HCT116 (cell line): ENCODE results near the gene UBR2. TPM values are rescaled to one million over a fixed set of nuclear protein-coding genes. Genes with fewer than 3 reads are reported as not detected.
"Not testable (repeated sequence)": the region's sequence is repeated elsewhere in the genome, so short reads cannot be mapped to it uniquely, and the experiment has no call there.

Source experiments
- ATAC-seq: fragments of 200-7000 bp; cut with Tn5 transposase; 2 replicates; pipeline ENCODE4 v1.9.1; 2020; ENCODE audit warnings: mild to moderate bottlenecking, moderate library complexity
- BruUV-seq: library from RNA; stranded (reverse); fragments of 400-500 nt; replicated peaks from 2 replicates; lab custom pipeline; 2021; lab: Mats Ljungman, UMichigan
- CTCF ChIA-PET: fragments of 300-600 bp; sonication (Branson Sonifier 250); formaldehyde crosslinking; loops from one replicate; lab custom pipeline; 2021; ENCODE audit warnings: antibody characterized with exemption; lab: Charles Lee
- POLR2A ChIA-PET: fragments of 300-600, 350-600 bp; sonication (Branson Sonifier 250); formaldehyde crosslinking; loops from one replicate; lab custom pipeline; 2021; ENCODE audit warnings: antibody characterized with exemption; lab: Charles Lee
- RAD21 ChIA-PET, 2 experiments: fragments of 300-600 bp; sonication (Branson Sonifier 250); formaldehyde crosslinking; loops; one replicate each; lab custom pipeline; 2023; ENCODE audit warnings: low total read pairs in 2 of 2; ENCODE audit not compliant: uncharacterized antibody in 2 of 2, unreplicated experiment in 2 of 2, low non-redundant PET in 1 of 2; lab: Charles Lee
- DNase-seq: peaks from one replicate; pipeline ENCODE4 v3.0.0-alpha.2; 2010; ENCODE audit warnings: low read depth, low spot score
- H2AFZ ChIP-seq: fragments of 200-600 bp; shearing (Covaris generic), sonication (generic); 2 replicates; pipeline ENCODE4 v1.6.1; 2017; ENCODE audit warnings: low read depth, mixed run types, mixed read lengths, antibody characterized with exemption, low read length; ENCODE audit not compliant: poor library complexity, severe bottlenecking
- H3K27ac ChIP-seq: 2 replicates; pipeline ENCODE4 v1.5.1; 2012; ENCODE audit warnings: low read depth, low read length
- H3K27me3 ChIP-seq: fragments of 200-600 bp; sonication (generic); 2 replicates; pipeline ENCODE4 v1.6.1; 2016; ENCODE audit warnings: mixed run types, low read length, mixed read lengths; ENCODE audit not compliant: insufficient read depth
- H3K36me3 ChIP-seq, 2 experiments: fragments of 200-500 bp in 1 of 2; fragments of 200-600 bp in 1 of 2; sonication (Bioruptor generic) in 1 of 2; sonication (generic) in 1 of 2; 2 replicates each; pipeline versions ENCODE4 v1.5.1 to v1.6.1; 2014 to 2016; ENCODE audit warnings: low read length in 2 of 2, inconsistent platforms in 1 of 2, mixed read lengths in 1 of 2, mixed run types in 1 of 2; ENCODE audit not compliant: insufficient read depth in 2 of 2, control insufficient read depth in 1 of 2
- H3K4me1 ChIP-seq, 2 experiments: fragments of 200-600 bp in 1 of 2; sonication (generic) in 1 of 2; 2 replicates each; pipeline versions ENCODE4 v1.5.1 to v1.6.1; 2012 to 2017; ENCODE audit warnings: low read length in 2 of 2, inconsistent platforms in 1 of 2, mild to moderate bottlenecking in 1 of 2, mixed read lengths in 1 of 2, mixed run types in 1 of 2, moderate library complexity in 1 of 2; ENCODE audit not compliant: insufficient read depth in 2 of 2, control insufficient read depth in 1 of 2
- H3K4me2 ChIP-seq: fragments of 200-600 bp; sonication (generic); 2 replicates; pipeline ENCODE4 v1.6.1; 2017; ENCODE audit warnings: mixed run types, low read length, mixed read lengths
- H3K4me3 ChIP-seq, 2 experiments: fragments of 200-600 bp in 1 of 2; sonication (generic) in 1 of 2; replicated peaks in 1 of 2; 2 replicates each; pipeline ENCODE4 v1.5.1; 2011 to 2016; ENCODE audit warnings: low read length in 2 of 2, control low read depth in 1 of 2, low read depth in 1 of 2, mild to moderate bottlenecking in 1 of 2, mixed read lengths in 1 of 2, mixed run types in 1 of 2
- H3K79me2 ChIP-seq: fragments of 200-600 bp; sonication (generic); 2 replicates; pipeline ENCODE4 v1.6.1; 2017; ENCODE audit warnings: mild to moderate bottlenecking, mixed run types, low read length, moderate library complexity, mixed read lengths; ENCODE audit not compliant: insufficient read depth
- H3K9ac ChIP-seq: fragments of 200-600 bp; sonication (generic); 2 replicates; pipeline ENCODE4 v1.6.1; 2016; ENCODE audit warnings: low read length, mixed read lengths
- H3K9me2 ChIP-seq: fragments of 200-600 bp; sonication (generic), shearing (Covaris generic); 2 replicates; pipeline ENCODE4 v1.6.1; 2017; ENCODE audit warnings: mixed run types, mild to moderate bottlenecking, moderate library complexity; ENCODE audit not compliant: insufficient read depth
- H3K9me3 ChIP-seq, 2 experiments: fragments of 200-500 bp in 1 of 2; fragments of 200-600 bp in 1 of 2; sonication (Bioruptor generic) in 1 of 2; sonication (generic) in 1 of 2; 2 replicates each; pipeline ENCODE4 v1.6.1; 2014 to 2017; ENCODE audit warnings: low read length in 2 of 2, mixed read lengths in 2 of 2, inconsistent platforms in 1 of 2, low read depth in 1 of 2, mild to moderate bottlenecking in 1 of 2, mixed run types in 1 of 2, moderate library complexity in 1 of 2; ENCODE audit not compliant: control insufficient read depth in 1 of 2, insufficient read depth in 1 of 2
- H4K20me1 ChIP-seq: fragments of 200-600 bp; sonication (generic), shearing (Covaris generic); 2 replicates; pipeline ENCODE4 v1.6.1; 2017; ENCODE audit warnings: mixed run types, mild to moderate bottlenecking, moderate library complexity; ENCODE audit not compliant: insufficient read depth
- CBX3 ChIP-seq: IDR thresholded peaks from 2 replicates; pipeline ENCODE4 v1.6.1; 2012; ENCODE audit warnings: low read depth
- CEBPB ChIP-seq: IDR thresholded peaks from 2 replicates; pipeline ENCODE4 v1.6.1; 2012; ENCODE audit warnings: low read depth
- CTCF ChIP-seq, 3 experiments: fragments of 200-600 bp in 1 of 3; sonication (generic) in 1 of 3; IDR thresholded peaks in 2 of 3; conservative IDR thresholded peaks in 1 of 3; 2 replicates each; pipeline ENCODE4 v1.5.1; 2012 to 2017; ENCODE audit warnings: low read depth in 2 of 3, low read length in 2 of 3, antibody characterized with exemption in 1 of 3, borderline replicate concordance in 1 of 3, control low read depth in 1 of 3, mild to moderate bottlenecking in 1 of 3, mixed read lengths in 1 of 3, mixed run types in 1 of 3, moderate library complexity in 1 of 3; ENCODE audit not compliant: insufficient read depth in 1 of 3
- EZH2phosphoT487 ChIP-seq: fragments of 200-600 bp; IDR thresholded peaks from 2 replicates; pipeline ENCODE4 v1.6.1; 2018; ENCODE audit warnings: antibody characterized with exemption, borderline replicate concordance
- FOSL1 ChIP-seq: IDR thresholded peaks from 2 replicates; pipeline ENCODE4 v1.6.1; 2012; ENCODE audit warnings: low read depth
- JUND ChIP-seq: IDR thresholded peaks from 2 replicates; pipeline ENCODE4 v1.6.1; 2012
- POLR2AphosphoS5 ChIP-seq: IDR thresholded peaks from 2 replicates; pipeline ENCODE4 v1.6.1; 2011; ENCODE audit warnings: mild to moderate bottlenecking, low read depth, low read length, moderate library complexity
- SIN3A ChIP-seq: IDR thresholded peaks from 2 replicates; pipeline ENCODE4 v1.6.1; 2012; ENCODE audit warnings: low read depth
- SP1 ChIP-seq: IDR thresholded peaks from 2 replicates; pipeline ENCODE4 v1.6.1; 2012; ENCODE audit warnings: low read depth
- SRF ChIP-seq: IDR thresholded peaks from 2 replicates; pipeline ENCODE4 v1.6.1; 2012; ENCODE audit warnings: low read depth
- TCF7L2 ChIP-seq: IDR thresholded peaks from 2 replicates; pipeline ENCODE4 v1.7.0; 2011; ENCODE audit warnings: borderline replicate concordance, inconsistent platforms; ENCODE audit not compliant: insufficient read depth, insufficient read length; ENCODE audit errors: extremely low read depth
- ZFX ChIP-seq: fragments of 450-650 bp; IDR thresholded peaks from 2 replicates; pipeline ENCODE4 v1.6.1; 2017
- ZNF274 ChIP-seq: fragments of 200-500 bp; sonication (Bioruptor generic); IDR thresholded peaks from 2 replicates; pipeline ENCODE4 v1.6.1; 2014; ENCODE audit warnings: mild to moderate bottlenecking, low read depth, low read length, inconsistent platforms
- intact Hi-C: fragments of 100-400 bp; cut with micrococcal nuclease; formaldehyde crosslinking; loops from 2 replicates; pipeline ENCODE4 v1.10.0; 2022
- total RNA-seq: library from RNA; stranded (reverse); gene quantifications from one replicate; pipeline ENCODE4 v1.2.1, GENCODE V29; 2021; ENCODE audit not compliant: unreplicated experiment
- TF ChIP-seq, protein P1 (sequence below): IDR thresholded peaks from 2 replicates; pipeline ENCODE4 v1.6.1; 2012
- TF ChIP-seq, protein P2 (sequence below): IDR thresholded peaks from 2 replicates; pipeline ENCODE4 v1.6.1; 2011; ENCODE audit warnings: mild to moderate bottlenecking, low read length, moderate library complexity; ENCODE audit not compliant: insufficient replicate concordance; ENCODE audit errors: extremely low read depth
- TF ChIP-seq, protein P3 (sequence below): IDR thresholded peaks from 2 replicates; pipeline ENCODE4 v1.6.1; 2012

The UBR2 gene
- total RNA-seq, 1 experiment from 2014 or later = 20.5 TPM

- no peak for DNase-seq
- no TSS peak for BruUV-seq
- TF ChIP-seq ZNF274 (no peak), CEBPB (no peak), POLR2AphosphoS5 (no peak), CBX3 (no peak), JUND (no peak), TCF7L2 (no peak), SP1 (no peak), CTCF (IDR thresholded peaks at IDR 0.05 in 2 of 3, conservative IDR thresholded peaks at IDR 0.05 in 1 of 3; ENCODE audit: borderline replicate concordance in 1 of 3, insufficient read depth in 1 of 3, low read depth in 2 of 3, low read length in 2 of 3) (no peak), ZFX (no peak), SRF (no peak), SIN3A (no peak), EZH2phosphoT487 (no peak), FOSL1 (no peak)
- TF ChIP-seq, protein P1, sequence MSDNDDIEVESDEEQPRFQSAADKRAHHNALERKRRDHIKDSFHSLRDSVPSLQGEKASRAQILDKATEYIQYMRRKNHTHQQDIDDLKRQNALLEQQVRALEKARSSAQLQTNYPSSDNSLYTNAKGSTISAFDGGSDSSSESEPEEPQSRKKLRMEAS = no peak
- TF ChIP-seq, protein P2, sequence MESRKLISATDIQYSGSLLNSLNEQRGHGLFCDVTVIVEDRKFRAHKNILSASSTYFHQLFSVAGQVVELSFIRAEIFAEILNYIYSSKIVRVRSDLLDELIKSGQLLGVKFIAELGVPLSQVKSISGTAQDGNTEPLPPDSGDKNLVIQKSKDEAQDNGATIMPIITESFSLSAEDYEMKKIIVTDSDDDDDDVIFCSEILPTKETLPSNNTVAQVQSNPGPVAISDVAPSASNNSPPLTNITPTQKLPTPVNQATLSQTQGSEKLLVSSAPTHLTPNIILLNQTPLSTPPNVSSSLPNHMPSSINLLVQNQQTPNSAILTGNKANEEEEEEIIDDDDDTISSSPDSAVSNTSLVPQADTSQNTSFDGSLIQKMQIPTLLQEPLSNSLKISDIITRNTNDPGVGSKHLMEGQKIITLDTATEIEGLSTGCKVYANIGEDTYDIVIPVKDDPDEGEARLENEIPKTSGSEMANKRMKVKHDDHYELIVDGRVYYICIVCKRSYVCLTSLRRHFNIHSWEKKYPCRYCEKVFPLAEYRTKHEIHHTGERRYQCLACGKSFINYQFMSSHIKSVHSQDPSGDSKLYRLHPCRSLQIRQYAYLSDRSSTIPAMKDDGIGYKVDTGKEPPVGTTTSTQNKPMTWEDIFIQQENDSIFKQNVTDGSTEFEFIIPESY = no peak
- TF ChIP-seq, protein P3, sequence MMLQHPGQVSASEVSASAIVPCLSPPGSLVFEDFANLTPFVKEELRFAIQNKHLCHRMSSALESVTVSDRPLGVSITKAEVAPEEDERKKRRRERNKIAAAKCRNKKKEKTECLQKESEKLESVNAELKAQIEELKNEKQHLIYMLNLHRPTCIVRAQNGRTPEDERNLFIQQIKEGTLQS = no peak
Measured at GRCh38 chr6:42556462-42556861, 7.4 kb upstream of the UBR2 start.

GRCh38 chr6:42559276-42559675, 4.6 kb upstream of the UBR2 start:
- RAD21 ChIA-PET, ATAC-seq, H3K9me2 ChIP-seq, H2AFZ ChIP-seq, intact Hi-C loops, DNase-seq, H4K20me1 ChIP-seq, H3K4me3 ChIP-seq, H3K9ac ChIP-seq, BruUV-seq, H3K4me2 ChIP-seq, H3K27me3 ChIP-seq, H3K36me3 ChIP-seq, H3K9me3 ChIP-seq, H3K79me2 ChIP-seq, H3K27ac ChIP-seq: not testable (repeated sequence)
- CTCF ChIA-PET = interaction anchor here (0.8 kb wide), 1 partner anchor 11 kb away, joined by 3 read pairs; no protein-coding TSS in a partner anchor
- H3K4me1 ChIP-seq = peaks cover 7 to 22% of the 10 kb centered on the region in 2 experiments
- POLR2A ChIA-PET = interaction anchor here (0.7 kb wide), 1 partner anchor 17 kb away, joined by 3 read pairs; no protein-coding TSS in a partner anchor

More at GRCh38 chr6:42556462-42556861, 7.4 kb upstream of the UBR2 start:
- Histone ChIP-seq H3K9me3 (no peaks in the 10 kb centered on the region), H3K27me3 (no peaks in the 10 kb centered on the region), H3K27ac (no peak overlapping the region), H3K36me3 (no peaks in the 10 kb centered on the region), H2AFZ (peak overlapping the region; percentile 50), H3K4me3 (no peak overlapping the region), H4K20me1 (no peaks in the 10 kb centered on the region), H3K9me2 (no peaks in the 10 kb centered on the region), H3K9ac (no peak overlapping the region), H3K4me2 (peak overlapping the region; percentile 29), H3K79me2 (no peaks in the 10 kb centered on the region), H3K4me1 (peaks cover 7 to 15% of the 10 kb centered on the region in 2 experiments; a peak in 3 of 4 replicates)
- ATAC-seq = peak; percentile 27; the same call in 1 of the 2 replicates
- ChIA-PET RAD21 (no interaction called here), CTCF (interaction anchor here (3.1 kb wide), 1 partner anchor 9 kb away, joined by 18 read pairs; no protein-coding TSS in a partner anchor), POLR2A (interaction anchor here (0.5 to 1.0 kb wide), 2 partner anchors 10 to 180 kb away, joined by 3 to 4 read pairs; no protein-coding TSS in a partner anchor)
- intact Hi-C loops = no loop called here
